Tibial nerve (tissue), 4 donors: Measurements from ENCODE around the gene ARHGAP6. TPM values are rescaled to one million over a fixed set of nuclear protein-coding genes. Genes with fewer than 3 reads are reported as not detected.

Experiments
- DNase-seq, 2 donors: peaks; one replicate each; pipeline ENCODE4 v3.0.0-alpha.2; 2019; ENCODE audit warnings: low spot score in 2 of 2
- H3K27ac ChIP-seq, 4 donors: fragments of 200-600 bp; sonication (generic) in 3 of 4; one replicate each; pipeline ENCODE4 v1.5.1; 2017 to 2019; ENCODE audit warnings: mild to moderate bottlenecking in 1 of 4
- H3K27me3 ChIP-seq, 2 donors: fragments of 200-600 bp; sonication (generic) in 1 of 2; one replicate each; pipeline versions ENCODE4 v1.5.1 to v1.6.0; 2017 to 2019
- H3K36me3 ChIP-seq, 3 donors: fragments of 200-600 bp; sonication (generic); one replicate each; pipeline ENCODE4 v1.5.1; 2018 to 2019
- H3K4me1 ChIP-seq, 4 donors: fragments of 200-600 bp; sonication (generic) in 3 of 4; one replicate each; pipeline ENCODE4 v1.5.1; 2017 to 2019
- H3K4me3 ChIP-seq, 4 donors: fragments of 200-600 bp; sonication (generic) in 3 of 4; one replicate each; pipeline ENCODE4 v1.5.1; 2017 to 2019; ENCODE audit warnings: mild to moderate bottlenecking in 1 of 4, moderate library complexity in 1 of 4
- H3K9me3 ChIP-seq, 4 donors: fragments of 200-600 bp; sonication (generic) in 3 of 4; one replicate each; pipeline ENCODE4 v1.5.1; 2017 to 2019
- EP300 ChIP-seq, 2 donors: sonication (generic); formaldehyde crosslinking; IDR thresholded peaks; one replicate each; pipeline ENCODE4 v1.6.1; 2017; ENCODE audit warnings: antibody characterized with exemption in 2 of 2, mild to moderate bottlenecking in 1 of 2
- POLR2A ChIP-seq, 2 donors: fragments of 450-650 bp; IDR thresholded peaks; one replicate each; pipeline ENCODE4 v1.6.1; 2017; ENCODE audit warnings: antibody characterized with exemption in 2 of 2, mild to moderate bottlenecking in 2 of 2, moderate library complexity in 2 of 2
- WGBS, 2 donors: methylation state at CpG; one replicate each; pipeline ENCODE4 v1.1.5; 2018; 5-methylcytosine and 5-hydroxymethylcytosine counted together
- total RNA-seq, 4 donors: library from RNA; depleted of rRNA; stranded (reverse); fragments of >200 nt; gene quantifications; one replicate each; pipeline ENCODE4 v1.1.0, GENCODE V29; 2016
- TF ChIP-seq, protein P1 (sequence below), 5 experiments: fragments of 200-600 bp in 3 of 5; fragments of 450-650 bp in 2 of 5; sonication (generic) in 3 of 5; IDR thresholded peaks; one replicate each; pipeline ENCODE4 v1.5.1; 2016 to 2019; ENCODE audit warnings: antibody characterized with exemption in 5 of 5, mild to moderate bottlenecking in 3 of 5, moderate library complexity in 2 of 5

Gene ARHGAP6
- total RNA-seq, 4 donors from 2014 or later, result 16.0 to 51.9 (median 39.3) TPM

GRCh38 chrX:11553594-11553993 is 112.1 kb downstream of the ARHGAP6 start:
- Histone ChIP-seq H3K27ac (no peak overlapping the region), H3K4me3 (no peak overlapping the region), H3K9me3 (no peaks in the 10 kb centered on the region), H3K27me3 (no peaks in the 10 kb centered on the region), H3K36me3 (no peaks in the 10 kb centered on the region), H3K4me1 (no peaks in the 10 kb centered on the region)
- WGBS, 2 donors, result 78 to 83% methylated on average over 1 of the region's 1 CpG
- no peak for TF ChIP-seq EP300 (IDR thresholded peaks at IDR 0.05)
- TF ChIP-seq POLR2A (IDR thresholded peaks at IDR 0.05), result no peak
- TF ChIP-seq, protein P1, sequence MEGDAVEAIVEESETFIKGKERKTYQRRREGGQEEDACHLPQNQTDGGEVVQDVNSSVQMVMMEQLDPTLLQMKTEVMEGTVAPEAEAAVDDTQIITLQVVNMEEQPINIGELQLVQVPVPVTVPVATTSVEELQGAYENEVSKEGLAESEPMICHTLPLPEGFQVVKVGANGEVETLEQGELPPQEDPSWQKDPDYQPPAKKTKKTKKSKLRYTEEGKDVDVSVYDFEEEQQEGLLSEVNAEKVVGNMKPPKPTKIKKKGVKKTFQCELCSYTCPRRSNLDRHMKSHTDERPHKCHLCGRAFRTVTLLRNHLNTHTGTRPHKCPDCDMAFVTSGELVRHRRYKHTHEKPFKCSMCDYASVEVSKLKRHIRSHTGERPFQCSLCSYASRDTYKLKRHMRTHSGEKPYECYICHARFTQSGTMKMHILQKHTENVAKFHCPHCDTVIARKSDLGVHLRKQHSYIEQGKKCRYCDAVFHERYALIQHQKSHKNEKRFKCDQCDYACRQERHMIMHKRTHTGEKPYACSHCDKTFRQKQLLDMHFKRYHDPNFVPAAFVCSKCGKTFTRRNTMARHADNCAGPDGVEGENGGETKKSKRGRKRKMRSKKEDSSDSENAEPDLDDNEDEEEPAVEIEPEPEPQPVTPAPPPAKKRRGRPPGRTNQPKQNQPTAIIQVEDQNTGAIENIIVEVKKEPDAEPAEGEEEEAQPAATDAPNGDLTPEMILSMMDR (IDR thresholded peaks at IDR 0.05), result no peak
- DNase-seq, result no peak

DNA sequence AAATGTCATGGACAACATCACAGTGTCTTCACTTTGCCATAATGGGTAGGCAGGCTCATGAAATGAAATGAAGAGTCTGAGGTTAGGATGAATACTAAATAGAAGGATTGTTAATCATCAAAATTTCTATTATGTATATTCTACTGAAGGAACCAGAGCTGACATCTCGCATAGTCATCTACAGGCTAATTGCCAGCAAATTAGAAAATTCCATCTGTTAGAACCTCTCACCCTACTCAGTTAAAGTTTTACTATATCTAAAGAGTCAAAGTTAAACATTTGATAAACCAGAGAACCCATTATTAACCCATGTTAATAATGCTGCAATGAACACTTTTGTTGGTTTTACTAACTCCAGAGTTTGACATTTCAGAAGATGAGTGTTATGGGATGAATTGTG is 114.6 kb downstream of the ARHGAP6 start:
- Histone ChIP-seq H3K27me3 (no peaks in the 10 kb centered on the region), H3K36me3 (no peaks in the 10 kb centered on the region), H3K9me3 (peaks cover 0 to 6% (median 0%) of the 10 kb centered on the region in 4 donors), H3K27ac (no peak overlapping the region), H3K4me3 (no peak overlapping the region), H3K4me1 (no peaks in the 10 kb centered on the region)
- no peak for TF ChIP-seq EP300 (IDR thresholded peaks at IDR 0.05)
- 86 to 98% methylated on average over 1 of the region's 1 CpG for WGBS, 2 donors
- DNase-seq, result no peak

GRCh38 chrX:11546917-11547316 is 118.8 kb downstream of the ARHGAP6 start:
- no peak for DNase-seq
- TF ChIP-seq POLR2A (IDR thresholded peaks at IDR 0.05), result no peak
- Histone ChIP-seq H3K4me3 (no peak overlapping the region), H3K4me1 (no peaks in the 10 kb centered on the region), H3K9me3 (peaks cover 0 to 6% (median 0%) of the 10 kb centered on the region in 4 donors), H3K27me3 (no peaks in the 10 kb centered on the region), H3K27ac (no peak overlapping the region), H3K36me3 (no peaks in the 10 kb centered on the region)
- WGBS, 2 donors, result 41% methylated on average over 2 of the region's 2 CpGs

- DNase-seq, result no peak
- WGBS, 2 donors, result 75 to 92% methylated on average over 1 of the region's 1 CpG
- H3K9me3 ChIP-seq, result peaks cover 0 to 6% (median 0%) of the 10 kb centered on the region in 4 donors
- H3K36me3 ChIP-seq, result no peaks in the 10 kb centered on the region
- no peaks in the 10 kb centered on the region for H3K4me1 ChIP-seq
- TF ChIP-seq, protein P1 (IDR thresholded peaks at IDR 0.05), result no peak
- no peak for TF ChIP-seq EP300 (IDR thresholded peaks at IDR 0.05)
- TF ChIP-seq POLR2A (IDR thresholded peaks at IDR 0.05), result no peak
- H3K4me3 ChIP-seq, result no peak overlapping the region
- H3K27ac ChIP-seq, result no peak overlapping the region
- H3K27me3 ChIP-seq, result no peaks in the 10 kb centered on the region
Observed at GRCh38 chrX:11543249-11543648, 122.5 kb downstream of the ARHGAP6 start.

GRCh38 chrX:11541510-11541909 is 124.2 kb downstream of the ARHGAP6 start:
- no peak overlapping the region for H3K27ac ChIP-seq

GRCh38 chrX:11540532-11541377 is 125.0 kb downstream of the ARHGAP6 start:
- 76 to 84% methylated on average over 3 to 4 of the region's 4 CpGs for WGBS, 2 donors
- TF ChIP-seq, protein P1 (IDR thresholded peaks at IDR 0.05), result no peak
- TF ChIP-seq POLR2A (IDR thresholded peaks at IDR 0.05) (no peak), EP300 (IDR thresholded peaks at IDR 0.05) (no peak)
- Histone ChIP-seq H3K4me3 (no peak overlapping the region), H3K4me1 (no peaks in the 10 kb centered on the region), H3K27ac (no peak overlapping the region), H3K9me3 (no peaks in the 10 kb centered on the region), H3K36me3 (no peaks in the 10 kb centered on the region), H3K27me3 (no peaks in the 10 kb centered on the region)
- no peak for DNase-seq

More at GRCh38 chrX:11541510-11541909, 124.2 kb downstream of the ARHGAP6 start:
- DNase-seq, result no peak
- Histone ChIP-seq H3K36me3 (no peaks in the 10 kb centered on the region), H3K4me1 (no peaks in the 10 kb centered on the region), H3K27me3 (no peaks in the 10 kb centered on the region), H3K4me3 (no peak overlapping the region), H3K9me3 (no peaks in the 10 kb centered on the region)
- TF ChIP-seq POLR2A (IDR thresholded peaks at IDR 0.05), result no peak
- TF ChIP-seq EP300 (IDR thresholded peaks at IDR 0.05), result no peak
- TF ChIP-seq, protein P1 (IDR thresholded peaks at IDR 0.05), result no peak
- WGBS, 2 donors, result 75 to 95% methylated on average over 1 of the region's 1 CpG
